MM.1S (cell line): ENCODE measurements around the gene CEP63.

ENCODE experiments used
- DNase-seq: peaks from one replicate; pipeline ENCODE4 v3.0.0-alpha.2; 2015
- H2AFZ ChIP-seq: fragments of 300-600 bp; sonication (generic); 2 replicates; pipeline ENCODE4 v1.6.0; 2016; ENCODE audit warnings: antibody characterized with exemption, low read length
- H3F3A ChIP-seq: fragments of 300-600 bp; sonication (generic); 2 replicates; pipeline ENCODE4 v1.6.1; 2016; ENCODE audit warnings: mild to moderate bottlenecking, antibody characterized with exemption, low read length, moderate library complexity, mixed read lengths; ENCODE audit not compliant: insufficient read depth
- H3K27ac ChIP-seq: fragments of 300-600 bp; sonication (generic); 2 replicates; pipeline ENCODE4 v1.5.1; 2016; ENCODE audit warnings: mild to moderate bottlenecking, low read length
- H3K27me3 ChIP-seq: fragments of 300-600 bp; sonication (generic); replicated peaks from 2 replicates; pipeline ENCODE4 v1.6.0; 2016; ENCODE audit warnings: low read length; ENCODE audit not compliant: insufficient read depth
- H3K36me3 ChIP-seq: fragments of 300-600 bp; sonication (generic); replicated peaks from 2 replicates; pipeline ENCODE4 v1.6.1; 2016; ENCODE audit warnings: mild to moderate bottlenecking, low read length, mixed read lengths; ENCODE audit not compliant: insufficient read depth
- H3K4me1 ChIP-seq: fragments of 300-600 bp; sonication (generic); 2 replicates; pipeline ENCODE4 v1.6.1; 2016; ENCODE audit warnings: low read length, mixed read lengths
- H3K4me2 ChIP-seq: fragments of 300-600 bp; sonication (generic); 2 replicates; pipeline ENCODE4 v1.6.0; 2016; ENCODE audit warnings: low read depth, low read length
- H3K4me3 ChIP-seq: fragments of 300-600 bp; sonication (generic); 2 replicates; pipeline ENCODE4 v1.5.1; 2016; ENCODE audit warnings: low read length, mixed read lengths
- H3K79me2 ChIP-seq: fragments of 300-600 bp; sonication (generic); 2 replicates; pipeline ENCODE4 v1.6.1; 2016; ENCODE audit warnings: mixed run types, low read length, mixed read lengths
- H3K9ac ChIP-seq: fragments of 300-600 bp; sonication (generic); 2 replicates; pipeline ENCODE4 v1.6.1; 2016; ENCODE audit warnings: low read length, mixed read lengths
- H3K9me2 ChIP-seq: fragments of 300-600 bp; sonication (generic); replicated peaks from 2 replicates; pipeline ENCODE4 v1.6.1; 2016; ENCODE audit warnings: mild to moderate bottlenecking, low read length, mixed read lengths; ENCODE audit not compliant: insufficient read depth
- H3K9me3 ChIP-seq: fragments of 300-600 bp; sonication (generic); replicated peaks from 2 replicates; pipeline ENCODE4 v1.6.1; 2016; ENCODE audit warnings: mild to moderate bottlenecking, low read length, mixed read lengths; ENCODE audit not compliant: insufficient read depth
- H4K20me1 ChIP-seq: fragments of 300-600 bp; sonication (generic); 2 replicates; pipeline ENCODE4 v1.6.1; 2016; ENCODE audit warnings: mild to moderate bottlenecking, low read length, moderate library complexity, mixed read lengths; ENCODE audit not compliant: insufficient read depth
- EZH2 ChIP-seq: fragments of 300-600 bp; sonication (generic); optimal IDR thresholded peaks from 2 replicates; pipeline ENCODE3; 2017; ENCODE audit warnings: low read depth, mild to moderate bottlenecking, antibody characterized with exemption, low read length, mixed read lengths
- EZH2phosphoT487 ChIP-seq: fragments of 300-600 bp; sonication (generic); IDR thresholded peaks from 2 replicates; pipeline ENCODE4 v1.6.1; 2018; ENCODE audit warnings: antibody characterized with exemption, low read length
- TF ChIP-seq, protein P1 (sequence below): fragments of 300-600 bp; sonication (generic); IDR thresholded peaks from 2 replicates; pipeline ENCODE4 v1.5.1; 2016; ENCODE audit warnings: antibody characterized with exemption, low read length, mixed read lengths

The CEP63 gene

DNA sequence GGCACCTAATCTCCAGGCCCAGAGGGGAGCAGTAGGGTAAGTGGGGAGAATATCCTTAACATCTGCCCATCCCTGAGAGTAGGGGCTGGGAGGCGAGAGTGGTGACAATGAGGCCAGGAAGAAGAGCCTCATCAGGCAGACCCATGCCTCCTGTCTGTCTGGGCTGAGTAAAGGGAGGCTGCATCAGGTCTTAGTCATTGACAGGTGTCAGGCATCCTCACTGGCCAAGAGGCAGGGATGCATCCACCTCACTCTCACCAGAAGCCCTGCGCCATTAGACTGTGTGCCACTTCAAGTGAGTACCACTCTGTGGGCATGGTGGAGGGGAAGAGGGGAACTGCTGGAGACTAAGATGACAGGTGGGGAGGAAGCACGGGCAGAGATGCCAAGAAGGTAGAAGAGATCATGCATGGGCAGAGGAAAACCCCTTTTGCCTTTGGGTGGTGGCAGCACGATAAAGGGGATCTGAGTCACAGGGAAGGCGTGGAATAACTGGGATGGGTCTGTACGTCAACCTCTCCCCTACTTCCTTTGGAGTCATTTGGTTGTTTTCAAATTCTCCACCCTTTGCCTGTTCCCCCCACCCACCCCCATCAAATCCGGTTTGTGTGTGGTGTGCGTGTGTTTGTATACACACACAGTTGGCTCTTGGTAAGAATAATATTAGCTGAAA lies 14.2 kb upstream of the CEP63 start:
- no peak overlapping the region for H3K27ac ChIP-seq
- no peaks in the 10 kb centered on the region for H3F3A ChIP-seq
- H3K9ac ChIP-seq = no peak overlapping the region
- H3K4me2 ChIP-seq = no peak overlapping the region
- no peaks in the 10 kb centered on the region for H3K4me1 ChIP-seq
- H3K27me3 ChIP-seq = no peaks in the 10 kb centered on the region
- no peaks in the 10 kb centered on the region for H3K9me2 ChIP-seq
- no peaks in the 10 kb centered on the region for H3K79me2 ChIP-seq
- no peak for TF ChIP-seq EZH2phosphoT487
- TF ChIP-seq EZH2 = no peak
- TF ChIP-seq, protein P1, sequence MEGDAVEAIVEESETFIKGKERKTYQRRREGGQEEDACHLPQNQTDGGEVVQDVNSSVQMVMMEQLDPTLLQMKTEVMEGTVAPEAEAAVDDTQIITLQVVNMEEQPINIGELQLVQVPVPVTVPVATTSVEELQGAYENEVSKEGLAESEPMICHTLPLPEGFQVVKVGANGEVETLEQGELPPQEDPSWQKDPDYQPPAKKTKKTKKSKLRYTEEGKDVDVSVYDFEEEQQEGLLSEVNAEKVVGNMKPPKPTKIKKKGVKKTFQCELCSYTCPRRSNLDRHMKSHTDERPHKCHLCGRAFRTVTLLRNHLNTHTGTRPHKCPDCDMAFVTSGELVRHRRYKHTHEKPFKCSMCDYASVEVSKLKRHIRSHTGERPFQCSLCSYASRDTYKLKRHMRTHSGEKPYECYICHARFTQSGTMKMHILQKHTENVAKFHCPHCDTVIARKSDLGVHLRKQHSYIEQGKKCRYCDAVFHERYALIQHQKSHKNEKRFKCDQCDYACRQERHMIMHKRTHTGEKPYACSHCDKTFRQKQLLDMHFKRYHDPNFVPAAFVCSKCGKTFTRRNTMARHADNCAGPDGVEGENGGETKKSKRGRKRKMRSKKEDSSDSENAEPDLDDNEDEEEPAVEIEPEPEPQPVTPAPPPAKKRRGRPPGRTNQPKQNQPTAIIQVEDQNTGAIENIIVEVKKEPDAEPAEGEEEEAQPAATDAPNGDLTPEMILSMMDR = no peak
- no peak overlapping the region for H2AFZ ChIP-seq
- no peak for DNase-seq
- no peaks in the 10 kb centered on the region for H3K36me3 ChIP-seq
- no peaks in the 10 kb centered on the region for H3K9me3 ChIP-seq
- no peaks in the 10 kb centered on the region for H4K20me1 ChIP-seq
- H3K4me3 ChIP-seq = no peak overlapping the region

DNA sequence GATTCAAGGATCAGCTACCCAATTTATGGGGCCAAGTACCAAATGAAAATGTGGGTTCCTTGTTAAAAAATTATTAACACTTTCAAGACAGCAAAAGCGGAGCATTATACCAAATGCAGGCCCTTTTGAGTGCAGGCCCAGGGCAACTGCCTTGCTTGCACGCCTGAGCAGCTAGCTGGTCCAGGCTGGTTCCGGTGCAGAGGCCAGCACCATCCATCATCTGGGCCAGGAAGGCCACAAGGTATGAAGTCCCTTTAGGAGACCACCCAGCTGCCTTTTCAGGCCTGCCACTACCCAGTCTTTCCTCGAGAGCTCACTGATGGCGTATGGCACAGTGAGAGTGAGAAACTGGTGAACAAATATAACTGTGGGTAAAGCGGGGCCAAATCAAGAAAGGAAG lies 13.0 kb upstream of the CEP63 start:
- Histone ChIP-seq H3K27me3 (no peaks in the 10 kb centered on the region), H3K9me2 (no peaks in the 10 kb centered on the region), H3K79me2 (no peaks in the 10 kb centered on the region), H3K36me3 (0 out of 2 replicates have a peak, but pooled peaks cover 6% of the 10 kb centered on the region), H4K20me1 (no peaks in the 10 kb centered on the region), H3K9me3 (no peaks in the 10 kb centered on the region), H2AFZ (no peak overlapping the region), H3F3A (no peaks in the 10 kb centered on the region), H3K9ac (no peak overlapping the region), H3K4me3 (no peak overlapping the region), H3K4me1 (no peaks in the 10 kb centered on the region), H3K27ac (no peak overlapping the region), H3K4me2 (no peak overlapping the region)
- TF ChIP-seq EZH2phosphoT487 = no peak
- TF ChIP-seq EZH2 = no peak
- TF ChIP-seq, protein P1 = no peak
- no peak for DNase-seq

DNA sequence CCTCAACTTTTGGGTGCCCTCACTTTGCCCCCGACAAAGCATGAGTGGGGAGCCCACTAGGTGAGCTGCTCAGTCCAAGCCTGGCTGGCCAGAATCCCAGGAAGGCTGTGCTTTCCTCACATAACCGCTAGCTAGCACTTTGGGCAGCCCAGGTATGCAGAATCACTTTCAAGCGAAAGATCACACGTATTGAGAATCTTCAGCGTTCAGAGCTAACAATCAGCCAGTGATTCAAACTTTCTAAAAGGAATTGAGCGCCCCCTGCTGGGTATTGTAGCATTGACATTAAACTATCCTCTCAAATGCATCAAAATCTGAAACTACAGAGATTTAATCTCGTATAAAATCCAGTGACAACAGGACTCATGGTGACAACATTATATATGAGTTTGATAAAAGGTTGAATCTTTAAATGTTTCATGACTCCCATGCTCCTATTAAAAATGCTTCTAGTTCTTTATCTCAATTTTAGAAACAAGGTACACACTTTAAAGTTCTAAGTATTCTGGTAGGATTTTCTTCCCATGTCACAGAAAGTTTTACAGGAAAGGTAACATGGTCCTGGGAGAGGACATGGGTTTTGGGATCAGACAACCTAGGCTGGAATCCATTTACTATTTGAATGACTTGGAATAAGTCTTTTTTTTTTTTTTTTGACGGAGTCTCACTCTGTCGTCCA lies 11.8 kb upstream of the CEP63 start:
- Histone ChIP-seq H3K4me2 (no peak overlapping the region), H3K9me3 (no peaks in the 10 kb centered on the region), H3K4me3 (no peak overlapping the region), H3K9ac (no peak overlapping the region), H3K27me3 (no peaks in the 10 kb centered on the region), H3K9me2 (no peaks in the 10 kb centered on the region), H3K36me3 (peaks cover 10% of the 10 kb centered on the region; the same call in 1 of the 2 replicates), H3K79me2 (no peaks in the 10 kb centered on the region), H2AFZ (no peak overlapping the region), H4K20me1 (no peaks in the 10 kb centered on the region), H3K27ac (no peak overlapping the region), H3F3A (no peaks in the 10 kb centered on the region), H3K4me1 (no peaks in the 10 kb centered on the region)
- DNase-seq = peak; percentile 76
- TF ChIP-seq, protein P1 = peak; percentile 81
- no peak for TF ChIP-seq EZH2
